HG03439 (cell line): Measurements from ENCODE around the gene HLF.

Experiments
- ATAC-seq: cut with Tn5 transposase; IDR thresholded peaks from one replicate; pipeline ENCODE4 v1.9.1; 2021; ENCODE audit warnings: mild to moderate bottlenecking, moderate library complexity; ENCODE audit not compliant: unreplicated experiment

The HLF gene

GRCh38 chr17:55304171-55304859 is 39.6 kb downstream of the HLF start:
- no peak for ATAC-seq

- ATAC-seq: no peak
These were observed 40.7 kb downstream of the HLF start for GRCh38 chr17:55305321-55306087.

GRCh38 chr17:55307879-55308278 is 43.1 kb downstream of the HLF start:
- ATAC-seq: no peak

- ATAC-seq: no peak
These were observed 44.0 kb downstream of the HLF start for GRCh38 chr17:55308613-55309391.

GRCh38 chr17:55311767-55312375 is 47.1 kb downstream of the HLF start:
- no peak for ATAC-seq

- ATAC-seq: no peak
These were observed 48.1 kb downstream of the HLF start for GRCh38 chr17:55312852-55313251.

- ATAC-seq: no peak
These were observed 49.5 kb downstream of the HLF start for GRCh38 chr17:55314061-55314783.

GRCh38 chr17:55314784-55315491 is 50.2 kb downstream of the HLF start:
- ATAC-seq: no peak

GRCh38 chr17:55316499-55316898 is 51.7 kb downstream of the HLF start:
- ATAC-seq: no peak

GRCh38 chr17:55317284-55317683 is 52.5 kb downstream of the HLF start:
- ATAC-seq: no peak

GRCh38 chr17:55318081-55318480 is 53.3 kb downstream of the HLF start:
- no peak for ATAC-seq

GRCh38 chr17:55318715-55319487 is 54.1 kb downstream of the HLF start:
- no peak for ATAC-seq

- no peak for ATAC-seq
These were observed 55.3 kb downstream of the HLF start for GRCh38 chr17:55319933-55320593.

GRCh38 chr17:55320594-55321426 is 56.0 kb downstream of the HLF start:
- ATAC-seq: no peak

- ATAC-seq: no peak
These were observed 56.8 kb downstream of the HLF start for GRCh38 chr17:55321427-55322060.

- no peak for ATAC-seq
These were observed 57.8 kb downstream of the HLF start for GRCh38 chr17:55322453-55322985.
